OCI-LY7 (cell line): Measurements from ENCODE around the gene SEC61A1. TPM values are rescaled to one million over a fixed set of nuclear protein-coding genes. Genes with fewer than 3 reads are reported as not detected.

Source experiments
- BruUV-seq: library from RNA; stranded (reverse); fragments of 400-500 nt; replicated peaks from 2 replicates; lab custom pipeline; 2021; lab: Mats Ljungman, UMichigan
- CTCF ChIA-PET: fragments of 300-600 bp; sonication (Branson Sonifier 250); formaldehyde crosslinking; loops from one replicate; lab custom pipeline; 2022; ENCODE audit warnings: antibody characterized with exemption; ENCODE audit not compliant: unreplicated experiment; lab: Charles Lee
- POLR2A ChIA-PET: fragments of 300-600 bp; sonication (Branson Sonifier 250); formaldehyde crosslinking; loops from one replicate; lab custom pipeline; 2022; ENCODE audit warnings: antibody characterized with exemption; lab: Charles Lee
- DNase-seq: peaks from one replicate; pipeline ENCODE4 v3.0.0-alpha.2; 2015; ENCODE audit warnings: low spot score
- H2AFZ ChIP-seq: fragments of 200-600 bp; sonication (generic), shearing (Covaris generic); 2 replicates; pipeline ENCODE4 v1.6.1; 2014; ENCODE audit warnings: mild to moderate bottlenecking, antibody characterized with exemption, low read length, moderate library complexity
- H3K27ac ChIP-seq: fragments of 200-600 bp; sonication (generic); 2 replicates; pipeline ENCODE4 v1.5.1; 2014; ENCODE audit warnings: mixed run types, low read depth, mild to moderate bottlenecking, moderate library complexity, low read length, inconsistent platforms; ENCODE audit not compliant: poor library complexity, severe bottlenecking
- H3K36me3 ChIP-seq: fragments of 200-600 bp; sonication (generic); 2 replicates; pipeline ENCODE4 v1.6.1; 2014; ENCODE audit warnings: mild to moderate bottlenecking, antibody characterized with exemption, low read length, moderate library complexity, mixed read lengths; ENCODE audit not compliant: insufficient read depth
- H3K4me1 ChIP-seq: fragments of 200-600 bp; sonication (generic); 2 replicates; pipeline ENCODE4 v1.5.1; 2014; ENCODE audit warnings: mild to moderate bottlenecking, low read length; ENCODE audit not compliant: insufficient read depth, poor library complexity, severe bottlenecking
- H3K4me2 ChIP-seq: fragments of 200-600 bp; sonication (generic); 2 replicates; pipeline ENCODE4 v1.6.1; 2014; ENCODE audit warnings: mild to moderate bottlenecking, low read length
- H3K4me3 ChIP-seq: fragments of 200-600 bp; sonication (generic); 2 replicates; pipeline ENCODE4 v1.5.1; 2014; ENCODE audit warnings: mild to moderate bottlenecking, low read depth, low read length; ENCODE audit not compliant: poor library complexity, severe bottlenecking
- H3K79me2 ChIP-seq: fragments of 200-600 bp; sonication (generic); 2 replicates; pipeline ENCODE4 v1.6.1; 2016; ENCODE audit warnings: low read depth, mild to moderate bottlenecking, low read length, moderate library complexity, mixed read lengths; ENCODE audit not compliant: insufficient read depth
- H3K9me2 ChIP-seq: fragments of 200-600 bp; sonication (generic); 2 replicates; pipeline ENCODE4 v1.6.1; 2016; ENCODE audit warnings: mild to moderate bottlenecking, low read length, mixed read lengths; ENCODE audit not compliant: insufficient read depth
- H3K9me3 ChIP-seq: fragments of 200-600 bp; sonication (generic); 2 replicates; pipeline ENCODE4 v1.6.1; 2014; ENCODE audit warnings: mild to moderate bottlenecking, mixed run types, low read length, mixed read lengths
- H4K20me1 ChIP-seq: fragments of 200-600 bp; sonication (generic); 2 replicates; pipeline ENCODE4 v1.6.1; 2014; ENCODE audit warnings: mild to moderate bottlenecking, antibody characterized with exemption, low read length, moderate library complexity, mixed read lengths; ENCODE audit not compliant: insufficient read depth
- CTCF ChIP-seq: fragments of 200-600 bp; sonication (generic); conservative IDR thresholded peaks from 2 replicates; pipeline ENCODE4 v1.5.1; 2014; ENCODE audit warnings: mild to moderate bottlenecking, antibody characterized with exemption, low read length, moderate library complexity, mixed read lengths
- EZH2phosphoT487 ChIP-seq: fragments of 200-600 bp; sonication (generic); IDR thresholded peaks from 2 replicates; pipeline ENCODE4 v1.6.1; 2018; ENCODE audit warnings: low read depth, borderline replicate concordance, mild to moderate bottlenecking, mixed run types, antibody characterized with exemption, low read length, moderate library complexity, mixed read lengths
- intact Hi-C: fragments of 100-400 bp; cut with micrococcal nuclease; formaldehyde crosslinking; loops from one replicate; pipeline ENCODE4 v1.10.0; 2022; ENCODE audit not compliant: unreplicated experiment
- total RNA-seq, 2 experiments: library from RNA; depleted of rRNA in 1 of 2; stranded (reverse); fragments of >200 nt in 1 of 2; shearing (Covaris generic) in 1 of 2; gene quantifications; 2 replicates each; pipeline ENCODE4 v1.2.3, GENCODE V29; 2014 to 2022

The SEC61A1 gene
- total RNA-seq, 2 experiments from 2014 or later = 85.2 to 133 TPM

- ChIA-PET POLR2A (interaction anchor here (0.6 kb wide), 1 partner anchor 52 kb away, joined by 4 read pairs; no protein-coding TSS in a partner anchor), CTCF (no interaction called here)
- Histone ChIP-seq H3K9me2 (no peaks in the 10 kb centered on the region), H3K36me3 (peaks cover 90% of the 10 kb centered on the region), H3K4me3 (no peak overlapping the region), H3K4me1 (no peaks in the 10 kb centered on the region), H3K27ac (no peak overlapping the region), H4K20me1 (no peaks in the 10 kb centered on the region), H3K79me2 (no peaks in the 10 kb centered on the region), H2AFZ (no peak overlapping the region), H3K9me3 (no peaks in the 10 kb centered on the region), H3K4me2 (no peak overlapping the region)
- TF ChIP-seq EZH2phosphoT487 (no peak), CTCF (no peak)
- BruUV-seq = no TSS peak
- DNase-seq = no peak
- intact Hi-C loops = no loop called here
Observed at GRCh38 chr3:128078875-128079274, 26.6 kb downstream of the SEC61A1 start.

GRCh38 chr3:128079823-128080222 lies 27.6 kb downstream of the SEC61A1 start:
- no peaks in the 10 kb centered on the region for H3K79me2 ChIP-seq
- no TSS peak for BruUV-seq
- DNase-seq = no peak
- H3K4me2 ChIP-seq = no peak overlapping the region
- no peak overlapping the region for H3K4me3 ChIP-seq
- POLR2A ChIA-PET = interaction anchor here (1.3 kb wide), 1 partner anchor 48 kb away, joined by 3 read pairs; no protein-coding TSS in a partner anchor
- H3K9me3 ChIP-seq = no peaks in the 10 kb centered on the region
- H3K36me3 ChIP-seq = peaks cover 92% of the 10 kb centered on the region
- no peaks in the 10 kb centered on the region for H3K4me1 ChIP-seq
- CTCF ChIA-PET = no interaction called here
- H4K20me1 ChIP-seq = no peaks in the 10 kb centered on the region
- H3K9me2 ChIP-seq = no peaks in the 10 kb centered on the region
- no peak overlapping the region for H3K27ac ChIP-seq
- H2AFZ ChIP-seq = no peak overlapping the region
- intact Hi-C loops = no loop called here
- no peak for TF ChIP-seq EZH2phosphoT487
- TF ChIP-seq CTCF = no peak

- CTCF ChIA-PET = no interaction called here
Observed at GRCh38 chr3:128080323-128081080, 28.3 kb downstream of the SEC61A1 start.

More at GRCh38 chr3:128080323-128081080, 28.3 kb downstream of the SEC61A1 start:
- Histone ChIP-seq H2AFZ (no peak overlapping the region), H4K20me1 (no peaks in the 10 kb centered on the region), H3K79me2 (no peaks in the 10 kb centered on the region), H3K36me3 (peaks cover 92% of the 10 kb centered on the region), H3K4me3 (no peak overlapping the region), H3K9me3 (no peaks in the 10 kb centered on the region), H3K27ac (no peak overlapping the region), H3K9me2 (no peaks in the 10 kb centered on the region), H3K4me1 (no peaks in the 10 kb centered on the region), H3K4me2 (no peak overlapping the region)
- DNase-seq = no peak
- intact Hi-C loops = no loop called here
- no peak for TF ChIP-seq EZH2phosphoT487
- TF ChIP-seq CTCF = no peak
- POLR2A ChIA-PET = interaction anchor here (1.3 kb wide), 1 partner anchor 47 kb away, joined by 3 read pairs; no protein-coding TSS in a partner anchor
- BruUV-seq = no TSS peak
